ENCODE data around the gene TBC1D14. TPM values are rescaled to one million over a fixed set of nuclear protein-coding genes. Genes with fewer than 3 reads are reported as not detected.

TBC1D14 gene
- total and polyA plus RNA-seq, 2 of the 8 experiments (the other 6 are each of a cell fraction or from before 2014, with no cell fraction given) = 45.6 to 48.2 TPM

GRCh38 chr4:6987588-6987961, 77.9 kb downstream of the TBC1D14 start (continued):
- no peak for TF ChIP-seq CHD7 (IDR thresholded peaks at IDR 0.05; ENCODE audit: insufficient replicate concordance, low read length)
- TF ChIP-seq SIN3A (conservative IDR thresholded peaks at IDR 0.05 in 1 of 2, IDR thresholded peaks at IDR 0.05 in 1 of 2; ENCODE audit: low read depth in 1 of 2, low read length in 2 of 2) = no peak
- no peak for TF ChIP-seq KDM5A (IDR thresholded peaks at IDR 0.05; ENCODE audit: low read length)
- no peak for TF ChIP-seq YY1 (IDR thresholded peaks at IDR 0.05; ENCODE audit: low read depth, low read length)
- peak; percentile 2 to 54; a peak in 1 of 3 replicates for TF ChIP-seq POLR2A (IDR thresholded peaks at IDR 0.05; ENCODE audit: control extremely low read depth in 1 of 2, low read depth in 2 of 2, low read length in 2 of 2)
- no peak for TF ChIP-seq POU5F1 (IDR thresholded peaks at IDR 0.05; ENCODE audit: low read depth, low read length)
